HL-60 (cell line): ENCODE data around the gene COBL.

Experiments used
- DNase-seq, 2 experiments: peaks; one replicate each; pipeline ENCODE4 v3.0.0-alpha.2; 2010 to 2020; ENCODE audit warnings: low read depth in 1 of 2, low spot score in 1 of 2
- H3K27ac ChIP-seq: fragments of 250-450 bp; sonication (Bioruptor Pico); replicated peaks from 2 replicates; pipeline ENCODE4 v1.5.1; 2020; ENCODE audit warnings: mild to moderate bottlenecking, moderate library complexity
- H3K27me3 ChIP-seq: fragments of 250-450 bp; sonication (Bioruptor Pico); 2 replicates; pipeline ENCODE4 v1.5.1; 2021; ENCODE audit warnings: mild to moderate bottlenecking, moderate library complexity; ENCODE audit not compliant: insufficient read depth, poor library complexity, severe bottlenecking
- H3K4me3 ChIP-seq: replicated peaks from 2 replicates; pipeline ENCODE4 v1.5.1; 2011; ENCODE audit warnings: mild to moderate bottlenecking, control low read depth, low read length; ENCODE audit not compliant: insufficient read depth
- CTCF ChIP-seq: IDR thresholded peaks from one replicate; pipeline ENCODE4 v1.5.1; 2011; ENCODE audit warnings: low read length, control low read depth, inconsistent platforms; ENCODE audit not compliant: insufficient read depth
- GABPA ChIP-seq: IDR thresholded peaks from 2 replicates; pipeline ENCODE4 v1.6.1; 2012; ENCODE audit warnings: low read depth
- POLR2AphosphoS5 ChIP-seq: IDR thresholded peaks from 2 replicates; pipeline ENCODE4 v1.6.1; 2012; ENCODE audit warnings: low read depth
- REST ChIP-seq: IDR thresholded peaks from 2 replicates; pipeline ENCODE4 v1.6.1; 2012; ENCODE audit warnings: low read depth; ENCODE audit not compliant: insufficient replicate concordance
- SPI1 ChIP-seq: IDR thresholded peaks from 2 replicates; pipeline ENCODE4 v1.6.1; 2012; ENCODE audit warnings: low read depth, mild to moderate bottlenecking, borderline replicate concordance

The COBL gene

GRCh38 chr7:51046482-51046881 lies 270.1 kb downstream of the COBL start:
- Histone ChIP-seq H3K27me3 (no peaks in the 10 kb centered on the region), H3K27ac (no peak overlapping the region), H3K4me3 (no peak overlapping the region)
- TF ChIP-seq REST (no peak), POLR2AphosphoS5 (no peak), CTCF (no peak), SPI1 (no peak), GABPA (no peak)
- no peak for DNase-seq

GRCh38 chr7:51046103-51046466 lies 270.5 kb downstream of the COBL start:
- TF ChIP-seq SPI1 (no peak), GABPA (no peak), CTCF (no peak)
- Histone ChIP-seq H3K4me3 (no peak overlapping the region), H3K27ac (no peak overlapping the region), H3K27me3 (no peaks in the 10 kb centered on the region)
- no peak for DNase-seq

GRCh38 chr7:51045319-51046102 lies 271.1 kb downstream of the COBL start:
- no peak overlapping the region for H3K4me3 ChIP-seq

More at GRCh38 chr7:51045319-51046102, 271.1 kb downstream of the COBL start:
- no peak for DNase-seq
- no peak for TF ChIP-seq CTCF
- TF ChIP-seq REST = no peak
- no peak for TF ChIP-seq POLR2AphosphoS5
- no peak for TF ChIP-seq SPI1
- TF ChIP-seq GABPA = no peak
- Histone ChIP-seq H3K27ac (no peak overlapping the region), H3K27me3 (no peaks in the 10 kb centered on the region)
